Adrenal gland (tissue), 5 donors: ENCODE results near the gene NRXN3.

Source experiments
- CTCF ChIP-seq, 6 experiments: fragments of 450-650 bp in 4 of 6; fragments of 200-600 bp in 2 of 6; sonication (generic) in 1 of 6; IDR thresholded peaks; 1 replicate in 5 of 6; 2 replicates in 1 of 6; pipeline versions ENCODE4 v1.5.1 to v1.8.0; 2016 to 2021; ENCODE audit warnings: antibody characterized with exemption in 6 of 6, mild to moderate bottlenecking in 2 of 6, moderate library complexity in 1 of 6
- POLR2A ChIP-seq, 2 donors: fragments of 450-650 bp; IDR thresholded peaks; one replicate each; pipeline ENCODE4 v1.6.1; 2017; ENCODE audit warnings: antibody characterized with exemption in 2 of 2, mild to moderate bottlenecking in 2 of 2, moderate library complexity in 1 of 2
- donor health status: DM: no; HTN: no; CAD: no.

- TF ChIP-seq CTCF (IDR thresholded peaks at IDR 0.05): no peak
- no peak for TF ChIP-seq POLR2A (IDR thresholded peaks at IDR 0.05)
These were observed 1416.2 kb downstream of the NRXN3 start for GRCh38 chr14:79586416-79586815.
